GM12873 (cell line): Measurements from ENCODE around the gene ZNF761.

ENCODE experiments used
- CTCF ChIP-seq: IDR thresholded peaks from 2 replicates; pipeline ENCODE4 v1.5.1; 2012; ENCODE audit warnings: low read depth, mild to moderate bottlenecking, moderate library complexity, low read length, control low read depth; ENCODE audit not compliant: insufficient read depth; ENCODE audit errors: missing control alignments

Gene ZNF761

GRCh38 chr19:53431399-53432087, at the start of gene ZNF761:
TSS of gene ZNF761 (plus strand) at chr19:53431984. CDS start at chr19:53447269, 15,285 bp downstream.
- TF ChIP-seq CTCF = peak; percentile 25

- TF ChIP-seq CTCF = no peak
Observed at GRCh38 chr19:53388168-53388567, 43.6 kb upstream of the ZNF761 start.

DNA sequence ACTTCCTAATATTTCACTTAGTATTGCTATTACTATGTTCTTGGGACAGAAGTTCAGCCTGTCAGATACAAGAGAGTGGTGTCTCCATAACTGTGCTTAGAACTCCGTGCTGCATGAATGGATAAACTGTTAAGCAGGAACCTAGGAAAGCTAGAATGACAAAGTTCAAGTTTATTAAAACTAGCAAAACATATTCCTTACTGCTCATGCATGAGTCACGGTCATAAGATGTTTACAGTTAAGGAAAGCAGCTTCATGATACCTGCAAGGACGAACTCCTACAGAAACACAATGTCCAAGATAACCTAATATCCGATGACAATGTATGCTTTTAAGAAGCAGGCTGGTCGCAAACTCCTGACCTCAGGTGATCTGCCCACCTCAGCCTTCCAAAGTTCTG, 42.9 kb upstream of the ZNF761 start:
- TF ChIP-seq CTCF = no peak

- no peak for TF ChIP-seq CTCF
Observed at GRCh38 chr19:53389571-53389970, 42.2 kb upstream of the ZNF761 start.

DNA sequence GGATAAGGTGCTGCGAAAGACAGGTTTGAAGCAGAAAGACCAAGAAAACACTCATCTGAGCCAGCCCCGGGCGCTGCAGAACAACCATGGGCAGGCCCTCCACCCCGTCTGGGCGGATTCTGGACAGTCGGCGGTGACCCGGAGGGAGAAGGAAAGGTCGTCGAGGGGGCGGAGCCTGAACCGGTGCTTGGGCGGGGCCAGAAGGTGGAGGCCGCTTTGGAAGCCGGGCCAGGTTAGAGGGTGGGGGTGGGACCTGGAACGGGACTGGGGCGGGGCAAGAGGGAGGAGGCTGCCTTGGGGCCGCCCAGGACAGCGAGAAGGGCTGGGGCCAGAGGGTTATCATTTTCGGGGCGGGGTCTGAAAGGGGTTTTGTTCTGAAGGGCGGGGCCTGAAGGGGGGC, 41.8 kb upstream of the ZNF761 start:
- TF ChIP-seq CTCF = no peak

DNA sequence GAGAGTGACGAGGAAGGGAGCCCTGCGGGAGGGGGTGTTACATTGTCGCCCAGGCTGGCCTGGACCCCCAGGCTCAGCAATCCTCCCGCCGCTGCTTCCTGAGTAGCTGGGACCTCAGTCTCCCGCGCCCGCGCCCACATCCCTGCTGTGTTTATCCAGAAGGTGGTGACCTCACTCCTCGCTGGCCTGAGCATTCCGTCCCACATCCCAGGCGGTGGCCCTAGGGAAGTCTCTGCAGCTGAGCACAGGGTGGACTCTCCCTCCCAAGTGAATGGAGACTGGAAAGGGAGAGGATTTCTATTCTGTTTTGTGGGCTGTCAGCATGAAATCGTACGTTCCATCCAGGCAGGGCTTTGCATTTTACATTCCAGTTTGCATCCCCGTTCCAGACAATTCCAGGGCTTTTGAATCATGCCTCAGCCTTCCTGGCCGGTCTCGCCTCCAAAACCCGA, 37.2 kb upstream of the ZNF761 start:
- no peak for TF ChIP-seq CTCF

DNA sequence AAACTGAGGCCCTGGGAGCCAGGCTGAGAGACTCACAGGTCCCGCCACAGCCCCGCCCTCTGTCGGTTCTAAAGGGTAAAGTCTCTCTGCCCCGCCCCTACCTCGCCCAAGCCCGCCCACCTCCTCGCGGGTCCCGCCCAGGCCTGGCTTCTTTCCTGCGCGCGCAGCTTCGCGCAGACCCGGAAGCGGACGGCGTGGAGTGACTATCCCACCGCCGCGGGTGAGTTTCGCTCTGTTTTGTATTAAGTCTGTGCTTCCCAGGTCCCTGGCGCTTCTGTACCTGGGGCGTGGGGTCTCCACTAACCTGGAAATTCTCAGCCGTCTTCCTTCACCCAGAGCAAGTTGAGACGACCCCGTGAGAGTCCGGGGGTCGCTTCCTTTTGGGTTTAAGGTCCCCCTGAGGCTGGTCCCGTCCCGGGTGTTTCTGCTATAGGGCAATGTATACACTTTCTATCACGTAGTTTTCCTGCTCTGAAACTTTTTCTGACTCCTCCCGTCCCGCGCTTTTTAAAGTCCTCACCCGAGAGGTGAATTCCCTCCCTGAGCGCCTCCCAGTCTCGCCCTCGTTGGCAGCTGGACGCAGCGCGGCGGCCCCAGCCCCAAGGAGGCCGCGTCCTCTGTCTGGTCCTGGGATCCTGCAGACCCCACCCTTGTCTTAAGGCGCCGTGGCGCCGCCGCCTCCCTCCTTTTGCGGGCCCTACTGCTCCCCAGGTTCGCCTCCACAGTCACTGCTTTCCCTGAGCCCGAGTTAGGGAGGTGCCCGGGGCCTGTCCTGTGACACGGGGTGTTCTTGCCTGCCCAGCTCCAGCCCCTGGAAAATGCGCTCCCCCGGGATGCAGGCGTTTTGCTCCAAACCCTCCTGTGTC, 36.6 kb upstream of the ZNF761 start, which contains the start of gene ZNF765:
TSS of gene ZNF765 (plus strand) at position 176 of the 866 bp plus-strand sequence. CDS start 2,867 bp downstream, outside the sequence.
- peak; percentile 45 for TF ChIP-seq CTCF
